Ishikawa (cell line): ENCODE data around the gene RNASET2.

Source experiments
- EP300 ChIP-seq: IDR thresholded peaks from 2 replicates; pipeline ENCODE4 v1.6.1; 2012; ENCODE audit warnings: borderline replicate concordance
- RAD21 ChIP-seq: IDR thresholded peaks from 2 replicates; pipeline ENCODE4 v1.6.1; 2012; ENCODE audit warnings: low read depth
- TAF1 ChIP-seq: IDR thresholded peaks from 2 replicates; pipeline ENCODE4 v1.6.1; 2012; ENCODE audit warnings: low read depth, mild to moderate bottlenecking
- TCF12 ChIP-seq: IDR thresholded peaks from 2 replicates; pipeline ENCODE4 v1.6.1; 2012; ENCODE audit warnings: low read depth
- TEAD4 ChIP-seq: IDR thresholded peaks from 2 replicates; pipeline ENCODE4 v1.6.1; 2012
- TF ChIP-seq, protein P1 (sequence below): IDR thresholded peaks from 2 replicates; pipeline ENCODE4 v1.6.1; 2012; ENCODE audit warnings: low read depth, mild to moderate bottlenecking
- TF ChIP-seq, protein P2 (sequence below): IDR thresholded peaks from 2 replicates; pipeline ENCODE4 v1.6.1; 2012

DNA sequence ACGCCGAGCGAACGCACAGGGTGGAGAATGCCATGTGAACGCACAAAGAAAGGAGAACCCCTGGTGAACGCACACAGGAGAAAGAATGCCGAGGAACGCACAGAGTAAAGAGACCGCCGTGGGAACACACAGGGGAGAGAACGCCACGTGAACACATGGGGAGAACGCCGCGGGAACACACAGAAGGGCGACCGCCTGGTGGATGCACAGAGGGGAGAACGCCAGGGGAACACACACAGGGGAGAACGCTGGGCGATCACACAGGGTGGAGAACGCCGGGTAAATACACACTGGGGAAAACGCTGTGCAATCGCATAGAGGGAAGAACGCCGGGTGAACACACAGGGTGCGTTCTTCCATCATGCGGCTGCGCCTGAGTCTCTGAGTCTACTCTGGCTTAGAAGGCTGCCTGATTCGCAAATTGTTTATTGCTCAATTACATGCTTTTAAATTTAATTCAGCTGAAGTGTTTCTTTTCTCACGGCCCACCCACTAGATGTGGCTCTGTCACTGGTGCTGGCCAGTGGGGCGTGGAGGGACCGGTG lies 54.1 kb downstream of the RNASET2 start:
- no peak for TF ChIP-seq EP300
- TF ChIP-seq, protein P1, sequence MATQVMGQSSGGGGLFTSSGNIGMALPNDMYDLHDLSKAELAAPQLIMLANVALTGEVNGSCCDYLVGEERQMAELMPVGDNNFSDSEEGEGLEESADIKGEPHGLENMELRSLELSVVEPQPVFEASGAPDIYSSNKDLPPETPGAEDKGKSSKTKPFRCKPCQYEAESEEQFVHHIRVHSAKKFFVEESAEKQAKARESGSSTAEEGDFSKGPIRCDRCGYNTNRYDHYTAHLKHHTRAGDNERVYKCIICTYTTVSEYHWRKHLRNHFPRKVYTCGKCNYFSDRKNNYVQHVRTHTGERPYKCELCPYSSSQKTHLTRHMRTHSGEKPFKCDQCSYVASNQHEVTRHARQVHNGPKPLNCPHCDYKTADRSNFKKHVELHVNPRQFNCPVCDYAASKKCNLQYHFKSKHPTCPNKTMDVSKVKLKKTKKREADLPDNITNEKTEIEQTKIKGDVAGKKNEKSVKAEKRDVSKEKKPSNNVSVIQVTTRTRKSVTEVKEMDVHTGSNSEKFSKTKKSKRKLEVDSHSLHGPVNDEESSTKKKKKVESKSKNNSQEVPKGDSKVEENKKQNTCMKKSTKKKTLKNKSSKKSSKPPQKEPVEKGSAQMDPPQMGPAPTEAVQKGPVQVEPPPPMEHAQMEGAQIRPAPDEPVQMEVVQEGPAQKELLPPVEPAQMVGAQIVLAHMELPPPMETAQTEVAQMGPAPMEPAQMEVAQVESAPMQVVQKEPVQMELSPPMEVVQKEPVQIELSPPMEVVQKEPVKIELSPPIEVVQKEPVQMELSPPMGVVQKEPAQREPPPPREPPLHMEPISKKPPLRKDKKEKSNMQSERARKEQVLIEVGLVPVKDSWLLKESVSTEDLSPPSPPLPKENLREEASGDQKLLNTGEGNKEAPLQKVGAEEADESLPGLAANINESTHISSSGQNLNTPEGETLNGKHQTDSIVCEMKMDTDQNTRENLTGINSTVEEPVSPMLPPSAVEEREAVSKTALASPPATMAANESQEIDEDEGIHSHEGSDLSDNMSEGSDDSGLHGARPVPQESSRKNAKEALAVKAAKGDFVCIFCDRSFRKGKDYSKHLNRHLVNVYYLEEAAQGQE, result no peak; the same call in 1 of the 2 replicates
- no peak for TF ChIP-seq RAD21
- TF ChIP-seq TCF12, result no peak
- no peak for TF ChIP-seq TEAD4
- no peak for TF ChIP-seq TAF1
- TF ChIP-seq, protein P2, sequence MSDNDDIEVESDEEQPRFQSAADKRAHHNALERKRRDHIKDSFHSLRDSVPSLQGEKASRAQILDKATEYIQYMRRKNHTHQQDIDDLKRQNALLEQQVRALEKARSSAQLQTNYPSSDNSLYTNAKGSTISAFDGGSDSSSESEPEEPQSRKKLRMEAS, result no peak
